HG03066 (cell line): ENCODE results near the gene LBH.
A peak's percentile ranks its signal among the peaks of the same experiment; 100 is the strongest.

ENCODE experiments used
- ATAC-seq: cut with Tn5 transposase; IDR thresholded peaks from one replicate; pipeline ENCODE4 v1.9.1; 2021; ENCODE audit warnings: low read depth; ENCODE audit not compliant: unreplicated experiment

The LBH gene

DNA sequence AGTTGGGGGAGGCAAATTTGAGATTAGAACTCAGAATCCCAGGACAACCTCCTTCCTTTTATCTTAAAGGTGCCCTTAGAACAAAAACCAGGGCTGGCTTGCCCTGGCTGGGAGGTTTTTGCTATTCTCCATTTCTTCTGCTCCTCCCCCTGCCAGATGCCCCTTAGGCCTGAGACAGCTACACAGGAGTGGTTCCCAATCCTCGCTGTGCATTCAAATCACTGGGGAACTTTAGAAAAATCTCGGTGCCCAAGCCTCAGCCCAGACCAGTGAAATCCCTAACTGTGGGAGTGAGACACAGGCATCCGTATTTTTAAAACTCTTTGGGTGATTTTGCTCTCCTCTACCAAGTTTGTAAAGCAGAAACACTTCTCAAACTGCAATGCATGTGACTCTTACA is 38.8 kb downstream of the LBH start:
- no peak for ATAC-seq

DNA sequence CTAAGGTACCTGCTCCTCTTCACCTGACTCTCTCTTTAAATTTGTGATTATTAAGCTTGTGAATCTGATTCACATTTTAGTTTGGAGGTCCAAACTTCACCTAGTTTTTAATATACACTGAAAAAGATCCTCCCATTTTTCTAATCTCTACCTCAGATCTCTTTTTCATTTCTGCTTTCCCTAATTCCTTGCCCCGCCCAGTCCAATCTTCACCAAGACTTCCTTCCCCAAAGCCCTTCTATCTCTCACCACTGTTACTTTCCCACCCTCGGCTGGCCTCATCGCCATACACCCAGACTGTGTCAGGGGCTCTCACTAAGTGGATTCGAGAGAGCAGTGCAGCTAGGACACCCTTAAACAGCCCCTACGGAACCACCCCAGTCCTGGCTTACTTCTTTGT is 40.0 kb downstream of the LBH start:
- no peak for ATAC-seq

GRCh38 chr2:30272286-30272685 is 41.0 kb downstream of the LBH start:
- no peak for ATAC-seq

DNA sequence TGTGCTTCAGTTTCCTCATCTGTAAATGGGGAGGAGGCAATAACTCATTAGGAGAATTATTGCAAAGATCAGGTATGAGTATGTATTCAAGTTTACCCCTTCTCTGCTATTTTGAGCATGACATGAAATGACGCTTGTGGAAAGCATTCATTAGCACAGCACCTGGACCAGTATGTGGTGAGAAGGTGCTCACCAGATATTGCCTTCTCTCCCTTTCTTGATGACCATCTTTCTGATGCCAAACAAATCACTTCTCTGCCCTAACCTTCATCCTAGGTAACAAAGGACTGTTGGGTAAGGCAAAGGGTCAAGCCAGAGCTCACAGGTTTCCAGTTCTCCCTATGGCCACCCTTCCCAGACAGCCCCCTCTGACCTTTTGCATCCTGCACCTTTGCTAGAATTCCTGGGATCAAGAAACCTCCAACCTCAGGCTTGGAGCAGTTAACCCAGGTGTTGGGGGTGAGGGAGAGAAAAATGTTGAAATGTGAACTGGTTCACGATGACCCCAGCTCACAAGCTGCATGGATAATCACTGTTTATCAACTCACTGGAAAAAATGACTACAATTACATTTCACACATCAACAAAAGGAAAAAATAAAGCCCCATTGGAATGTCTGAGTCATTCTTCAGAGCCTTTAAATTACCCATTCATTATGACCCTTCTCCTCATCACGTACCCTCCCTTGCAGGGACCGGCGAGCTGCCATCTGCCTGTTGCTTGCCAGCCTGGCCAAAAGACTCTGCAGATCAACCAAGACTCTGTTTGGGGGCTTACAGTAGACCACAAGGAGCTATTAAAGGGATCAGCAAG is 41.6 kb downstream of the LBH start:
- no peak for ATAC-seq

- ATAC-seq: no peak
Measured at GRCh38 chr2:30273574-30273929, 42.2 kb downstream of the LBH start.

DNA sequence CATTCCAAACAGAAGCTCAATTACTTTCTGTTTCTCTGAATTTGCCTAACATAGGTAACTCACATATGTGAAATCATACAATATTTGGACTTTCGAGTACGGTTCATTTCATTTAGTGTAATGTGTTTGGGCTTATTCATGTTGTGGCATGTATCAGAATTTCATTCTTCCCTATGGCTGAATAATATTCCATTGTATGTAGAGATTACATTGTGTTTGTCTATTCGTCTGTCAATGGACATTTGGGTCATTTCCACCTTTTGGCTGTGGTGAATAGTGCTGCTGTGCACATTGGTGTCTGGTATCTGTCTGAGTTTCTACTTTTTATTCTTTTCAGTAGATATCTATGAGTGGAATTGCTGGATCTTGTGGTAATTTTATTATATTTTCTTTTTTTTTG is 43.9 kb downstream of the LBH start:
- no peak for ATAC-seq

- ATAC-seq: no peak
Measured at GRCh38 chr2:30276455-30276911, 45.1 kb downstream of the LBH start.

GRCh38 chr2:30277582-30277981 is 46.2 kb downstream of the LBH start:
- ATAC-seq: no peak

DNA sequence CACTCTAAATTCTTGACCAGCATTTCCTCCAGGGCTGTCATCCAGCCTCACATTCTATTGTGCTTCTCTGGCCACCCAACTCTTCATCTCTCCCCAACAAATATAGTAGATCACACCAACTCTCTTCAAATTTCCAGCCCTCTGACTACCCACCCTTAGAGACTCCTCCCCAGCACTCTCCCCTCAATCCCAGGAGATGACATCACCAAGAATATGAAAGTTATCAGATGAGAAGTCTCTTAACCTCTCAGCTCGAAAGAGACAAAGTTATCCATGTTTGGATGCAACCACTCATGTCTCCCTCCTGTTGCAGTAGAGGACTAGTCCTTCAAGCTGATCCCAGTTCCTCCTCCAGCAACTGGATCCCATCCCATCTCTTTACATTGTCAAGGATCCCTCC is 47.1 kb downstream of the LBH start:
- no peak for ATAC-seq

DNA sequence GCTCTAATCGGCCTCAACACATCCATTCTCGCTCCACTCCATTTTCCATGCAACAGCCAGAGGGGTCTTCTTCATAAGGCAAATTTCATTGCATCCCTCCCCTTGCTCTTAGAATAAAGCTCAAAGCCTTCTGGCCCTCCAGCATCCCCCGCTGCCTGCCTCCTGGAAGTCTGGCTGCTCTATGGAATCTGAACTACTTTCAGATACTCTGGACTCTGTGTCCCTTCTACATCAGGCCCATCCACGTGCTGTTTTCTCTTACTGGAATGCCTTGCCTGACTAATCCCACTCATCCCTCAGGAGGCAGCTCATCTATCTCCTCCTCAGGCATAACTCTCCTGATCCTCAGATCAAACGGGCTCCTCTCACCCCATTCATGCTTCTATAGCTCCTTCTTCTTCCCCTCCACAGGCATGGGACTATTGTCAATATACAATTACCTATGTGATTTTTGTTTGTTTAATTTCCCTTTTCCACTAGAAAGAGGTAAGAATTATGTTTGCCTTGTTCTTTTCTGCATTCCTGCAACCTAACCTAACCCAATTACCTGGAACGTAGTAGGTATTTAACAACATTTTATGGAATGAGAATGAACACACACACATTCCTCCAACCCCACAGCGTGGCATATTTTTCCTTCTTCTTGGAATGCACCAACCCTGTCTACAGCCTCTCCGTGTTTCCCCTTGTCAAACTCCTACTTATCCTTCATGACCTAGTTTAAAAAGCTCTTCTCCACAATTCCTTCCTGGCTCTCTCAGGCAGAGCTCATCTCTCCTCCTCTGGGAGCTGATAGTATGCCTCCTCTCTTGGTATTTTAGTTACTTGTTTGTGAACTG is 49.5 kb downstream of the LBH start:
- no peak for ATAC-seq

GRCh38 chr2:30282081-30282480 is 50.7 kb downstream of the LBH start:
- peak; percentile 86 for ATAC-seq

GRCh38 chr2:30282721-30283120 is 51.4 kb downstream of the LBH start:
- ATAC-seq: no peak

DNA sequence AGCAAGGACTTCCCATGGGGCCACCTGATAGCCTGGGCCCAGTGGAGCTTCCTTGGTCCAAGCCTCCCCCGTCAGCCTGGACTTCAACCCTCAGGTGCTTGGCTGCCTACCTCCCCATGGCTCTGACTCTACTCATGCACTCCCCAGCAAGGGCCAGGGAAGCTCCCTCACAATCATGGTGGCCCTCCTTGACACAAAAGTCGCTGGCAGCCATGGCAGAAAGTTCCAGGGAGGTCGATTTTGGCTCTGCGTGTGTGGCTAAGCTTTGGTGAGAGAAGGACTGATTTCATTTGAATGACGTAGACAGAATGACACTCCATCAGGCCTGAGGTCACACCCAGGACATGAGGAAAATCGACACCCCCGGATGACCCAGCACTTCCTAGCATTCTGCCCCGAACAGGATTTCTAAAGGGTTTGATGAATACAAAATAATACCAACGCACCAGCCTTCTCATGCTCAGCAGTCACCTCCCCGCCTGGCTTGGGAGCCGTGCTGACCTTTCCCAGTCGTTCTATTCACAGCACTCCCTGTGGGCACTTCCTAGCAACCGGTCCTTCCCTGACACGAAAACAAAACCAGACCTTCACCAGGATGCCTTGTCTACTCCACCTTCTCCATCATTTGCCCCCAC is 52.7 kb downstream of the LBH start:
- ATAC-seq: no peak

DNA sequence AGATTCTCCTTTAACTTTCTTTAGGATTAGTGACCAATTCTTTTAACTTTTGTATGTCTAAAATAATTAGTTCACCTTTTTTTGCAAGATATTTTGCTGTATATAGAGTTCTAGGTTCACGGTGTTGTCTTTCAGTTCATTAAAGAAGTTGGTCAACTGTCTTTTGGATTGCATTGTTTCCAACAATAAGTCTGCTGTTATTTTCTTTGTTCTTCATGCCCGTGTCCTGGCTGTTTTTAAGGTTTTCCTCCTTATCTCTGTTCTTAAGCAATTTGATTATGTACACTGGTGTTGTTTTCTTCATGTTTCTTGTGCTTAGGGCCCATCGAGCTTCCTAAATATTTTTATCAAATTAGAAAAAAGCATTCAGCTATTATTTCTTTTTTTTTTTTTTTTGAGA is 54.4 kb downstream of the LBH start:
- no peak for ATAC-seq

GRCh38 chr2:30287190-30287840 is 56.0 kb downstream of the LBH start:
- ATAC-seq: no peak

GRCh38 chr2:30287857-30288513 is 56.7 kb downstream of the LBH start:
- peak; percentile 74 for ATAC-seq

DNA sequence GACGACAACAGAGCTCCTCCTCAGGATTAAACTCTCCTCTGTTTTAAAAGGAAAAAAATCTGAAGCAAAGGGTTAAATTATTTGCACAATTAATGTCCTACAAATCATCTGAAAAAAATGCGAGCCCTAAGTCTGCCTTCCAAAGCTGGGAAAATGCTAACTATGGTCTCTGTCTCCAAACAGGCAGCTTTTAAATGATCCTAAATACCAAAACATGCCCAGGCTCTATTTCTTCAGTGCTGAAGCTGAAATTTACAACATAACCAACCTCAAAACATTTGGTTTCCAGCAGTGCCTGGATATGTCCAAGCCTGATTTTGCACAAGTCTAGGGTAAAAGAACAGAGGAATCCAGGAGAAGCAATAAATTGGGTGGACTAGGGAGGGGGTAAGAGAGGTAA is 57.2 kb downstream of the LBH start:
- no peak for ATAC-seq

GRCh38 chr2:30293303-30293921 is 62.1 kb downstream of the LBH start:
- ATAC-seq: no peak

DNA sequence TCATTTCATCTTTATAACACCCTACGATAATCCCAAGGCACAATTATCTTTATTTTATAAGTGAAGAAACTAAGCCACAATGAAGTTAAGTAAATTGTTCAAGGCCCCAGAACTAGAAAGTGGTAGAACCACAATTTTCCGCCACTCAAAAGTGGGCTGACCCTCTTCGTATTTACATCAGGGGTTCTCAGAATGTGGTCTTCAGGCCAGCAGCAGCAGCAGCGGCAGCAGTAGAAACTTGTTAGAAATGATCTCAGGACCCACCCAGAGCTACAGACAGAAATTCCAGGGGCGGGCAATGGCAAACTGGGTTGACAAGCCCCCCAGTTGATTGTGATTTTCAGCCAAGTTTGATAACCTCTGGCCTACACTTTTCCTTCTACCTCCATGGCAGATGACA is 62.8 kb downstream of the LBH start:
- ATAC-seq: no peak

DNA sequence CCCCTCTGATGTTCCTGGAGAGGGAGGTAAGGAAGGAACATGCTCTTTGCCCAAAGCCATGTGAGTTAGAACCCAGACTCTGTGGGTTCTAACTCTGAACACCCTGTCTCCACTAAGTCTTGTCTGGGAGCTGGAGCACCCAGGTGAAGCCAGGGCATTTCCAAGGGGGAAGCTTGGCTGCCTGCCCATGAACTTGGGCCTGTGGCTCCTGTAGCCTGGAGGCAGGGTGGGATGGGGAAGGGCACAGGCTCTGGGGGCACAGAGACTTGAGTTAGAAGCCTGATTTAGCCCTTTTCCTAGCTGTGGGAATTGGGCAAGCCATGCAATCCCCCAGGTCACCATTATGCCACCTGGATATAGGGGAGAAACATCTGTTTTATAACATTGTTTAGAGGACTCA is 65.2 kb downstream of the LBH start:
- ATAC-seq: no peak
